Activated CD4-positive, alpha-beta T cell treated with anti-CD3 and anti-CD28 coated beads, Interleukin-2, amount 50 U/mL, for 4 hours (primary cell): ENCODE data around the gene CCNG2.

ENCODE experiments used
- DNase-seq, 2 experiments: peaks; one replicate each; pipeline ENCODE4 v3.0.0-alpha.2; 2020

The CCNG2 gene

DNA sequence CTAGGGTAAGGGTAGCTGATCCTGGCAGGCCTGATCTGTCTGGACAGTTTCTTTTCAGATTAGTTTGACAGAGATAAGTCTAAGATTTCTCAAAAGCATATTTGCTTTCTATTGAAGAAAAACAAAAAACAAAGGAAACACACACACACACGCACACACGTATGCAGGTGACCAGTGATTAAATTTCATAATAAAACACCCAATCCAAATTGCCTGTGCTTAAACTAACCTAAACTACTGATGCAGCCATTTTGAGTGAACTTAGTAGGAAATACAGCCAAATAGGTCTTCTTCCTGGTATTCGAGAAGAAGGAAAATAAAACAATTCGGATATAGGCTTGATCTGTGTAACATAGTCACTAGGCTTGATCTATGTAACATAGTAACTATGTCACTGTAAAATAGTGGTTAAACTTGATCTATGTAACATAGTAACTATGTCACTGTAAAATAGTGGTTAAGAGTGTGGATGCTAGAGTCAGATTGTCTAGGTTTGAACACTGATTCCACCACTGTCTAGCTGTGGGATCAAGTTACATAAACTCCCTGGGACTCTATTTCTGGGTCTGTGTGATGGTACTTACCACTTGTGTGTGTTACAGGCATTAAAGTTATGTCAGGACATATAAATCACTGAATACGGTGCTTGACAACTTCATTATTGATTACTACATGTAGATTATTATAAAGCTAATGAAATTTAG is 9.8 kb upstream of the CCNG2 start:
- DNase-seq: no peak

- DNase-seq: no peak
Observed at GRCh38 chr4:77148078-77148477, 8.9 kb upstream of the CCNG2 start.

DNA sequence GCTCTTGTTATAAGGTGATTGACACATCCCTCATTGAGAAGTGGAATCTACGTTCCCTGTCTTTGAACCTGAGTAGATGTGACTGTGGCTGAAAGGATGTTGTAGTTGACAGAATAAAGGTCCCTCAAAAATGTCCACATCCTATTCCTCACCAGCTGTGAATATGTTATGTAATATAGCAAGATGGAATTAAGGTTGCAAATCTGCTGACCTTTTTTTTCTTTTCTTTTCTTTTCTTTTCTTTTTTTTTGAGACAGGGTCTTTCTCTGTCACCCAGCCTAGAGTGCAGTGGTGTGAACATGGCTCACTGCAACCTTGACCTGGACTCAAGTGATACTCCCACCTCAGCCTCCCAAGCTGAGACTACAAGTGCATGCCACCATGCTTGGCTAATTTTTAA is 7.2 kb upstream of the CCNG2 start:
- DNase-seq: no peak

DNA sequence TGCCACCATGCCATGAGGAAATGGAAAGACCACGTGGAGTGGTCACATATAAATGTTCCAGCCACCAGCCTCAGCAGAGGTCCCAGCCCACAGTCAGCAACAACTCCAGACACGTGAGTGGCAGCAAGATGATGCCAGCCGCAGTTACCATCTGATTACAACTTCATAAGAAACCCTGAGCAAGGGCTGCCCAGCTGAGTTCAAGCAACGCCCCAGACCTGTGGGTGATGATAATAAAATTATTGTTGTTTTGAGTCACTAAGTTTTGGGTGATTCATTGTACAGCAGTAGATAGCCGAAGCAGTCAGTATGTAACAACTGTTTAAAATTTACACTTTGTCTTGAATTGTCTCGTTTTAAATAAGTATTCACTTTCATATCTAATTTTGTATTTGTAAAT is 5.8 kb upstream of the CCNG2 start:
- DNase-seq: no peak

GRCh38 chr4:77152421-77152820 is 4.6 kb upstream of the CCNG2 start:
- DNase-seq: no peak

DNA sequence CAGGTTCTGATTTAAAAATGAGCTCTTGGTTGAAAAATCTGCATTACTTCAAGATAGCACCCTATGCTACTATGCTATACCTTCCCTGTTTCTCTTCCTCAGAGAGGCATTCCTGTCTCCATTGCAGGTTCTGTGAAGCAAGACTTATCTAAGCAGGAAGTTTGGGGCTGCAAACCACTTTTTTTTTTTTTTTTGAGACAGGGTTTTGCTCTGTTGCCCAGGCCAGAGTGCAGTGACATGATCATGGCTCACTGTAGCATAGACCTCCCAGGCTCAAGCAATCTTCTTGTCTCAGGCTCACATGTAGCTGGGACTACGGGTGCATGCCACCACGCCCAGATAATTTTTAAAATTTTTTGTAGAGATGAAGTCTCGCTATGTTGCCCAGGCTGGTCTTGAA is 4.0 kb upstream of the CCNG2 start:
- DNase-seq: no peak

GRCh38 chr4:77154065-77154464 is 2.9 kb upstream of the CCNG2 start:
- no peak for DNase-seq

DNA sequence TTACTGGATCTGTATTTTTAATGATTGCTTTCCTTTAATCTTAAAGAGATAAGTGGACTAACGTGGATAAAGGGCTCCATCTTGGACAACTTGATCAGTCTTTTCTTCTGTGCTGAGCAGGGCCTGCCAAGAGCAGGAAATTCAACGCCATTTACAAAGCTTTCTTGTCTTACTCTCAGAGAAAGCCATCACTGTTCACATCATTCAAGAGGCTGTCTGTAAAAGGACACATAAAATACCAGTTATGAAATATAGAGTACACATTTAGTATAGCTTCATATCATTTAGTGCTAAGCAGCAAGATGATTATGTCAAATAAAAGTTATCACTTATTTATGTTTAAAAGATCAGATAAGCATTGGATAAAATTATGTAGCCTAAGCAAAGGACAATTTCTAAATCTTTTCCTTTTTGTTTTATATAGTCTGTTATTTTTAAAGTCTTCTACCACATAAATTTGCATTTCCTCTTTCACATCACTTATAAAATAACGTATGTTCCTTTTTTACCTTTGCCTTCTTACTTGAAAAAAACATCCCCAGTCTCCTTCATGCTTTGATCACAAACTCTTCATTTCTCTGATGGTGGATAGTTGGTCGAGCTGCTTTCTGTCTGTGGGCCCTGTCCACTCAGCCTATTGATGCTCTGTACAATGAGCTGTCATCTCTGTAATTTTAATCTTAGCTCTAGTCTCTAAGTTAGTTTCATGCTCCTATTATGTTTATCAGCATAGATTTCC is 2.1 kb upstream of the CCNG2 start:
- no peak for DNase-seq

DNA sequence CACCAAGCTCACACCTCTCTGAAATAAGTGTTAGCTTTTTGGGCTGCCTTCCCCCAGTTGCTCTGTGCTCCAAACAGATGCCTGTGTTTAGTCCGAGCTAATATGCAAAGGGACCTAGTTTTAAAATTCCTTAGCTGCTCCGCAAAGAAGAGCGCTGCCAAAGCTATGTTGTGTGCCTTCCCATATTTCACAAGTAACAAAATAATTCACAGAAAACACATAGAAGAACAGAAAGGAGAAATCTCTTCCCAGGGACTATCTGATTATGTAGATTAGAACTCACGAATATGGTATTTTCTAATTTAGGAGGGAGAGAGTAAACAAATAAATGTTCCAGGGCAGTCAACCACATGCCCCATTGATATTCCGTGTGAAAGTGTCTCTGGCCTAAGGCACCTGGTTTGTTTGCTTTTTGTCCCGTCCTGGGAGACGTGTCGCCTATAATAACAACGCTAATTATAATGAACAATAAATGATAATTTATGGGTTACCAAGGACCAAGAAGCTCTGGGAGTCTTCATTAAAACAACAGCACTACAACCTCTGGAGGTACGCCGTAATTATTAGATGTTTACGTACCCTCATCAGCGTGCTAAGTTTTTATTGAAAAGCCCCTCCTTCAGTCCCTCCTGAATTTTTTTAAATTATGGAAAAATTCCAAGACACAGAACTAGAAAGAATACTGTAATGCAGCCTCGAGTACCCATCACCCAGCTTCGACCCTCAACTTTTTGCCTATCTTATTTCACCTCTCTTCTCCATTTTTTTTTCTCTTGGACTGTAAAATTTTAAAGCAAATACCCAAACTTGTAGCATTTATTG is 1.2 kb upstream of the CCNG2 start:
- DNase-seq: no peak

DNA sequence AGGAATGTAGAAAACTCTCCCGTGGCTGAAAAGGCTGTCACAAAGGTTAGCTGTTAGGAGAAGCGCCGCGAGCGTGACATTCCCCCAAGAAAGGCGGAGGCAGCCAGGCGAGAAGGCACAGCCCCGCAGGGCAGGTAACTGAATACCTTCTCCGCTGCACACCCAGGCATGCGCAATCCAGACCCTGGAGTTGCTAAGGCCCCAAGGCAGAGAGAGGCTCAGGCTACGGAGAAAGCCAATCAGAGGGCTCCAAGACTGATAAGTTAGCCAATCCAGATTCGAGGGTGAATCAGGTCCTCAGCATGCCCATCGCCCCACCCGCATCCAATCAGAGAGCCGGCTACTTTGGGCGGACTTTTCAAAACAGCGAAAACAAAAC is 485 bp upstream of the CCNG2 start:
- peak; percentile 95 to 96 for DNase-seq

GRCh38 chr4:77157859-77158486 is 966 bp downstream of the CCNG2 start:
- peak; percentile 45 to 48 for DNase-seq

GRCh38 chr4:77158487-77158861 is 1.5 kb downstream of the CCNG2 start:
- peak; percentile 3 to 10 for DNase-seq

- no peak for DNase-seq
Observed at GRCh38 chr4:77159806-77160205, 2.8 kb downstream of the CCNG2 start.

- DNase-seq: no peak
Observed at GRCh38 chr4:77163641-77164040, 6.6 kb downstream of the CCNG2 start.

DNA sequence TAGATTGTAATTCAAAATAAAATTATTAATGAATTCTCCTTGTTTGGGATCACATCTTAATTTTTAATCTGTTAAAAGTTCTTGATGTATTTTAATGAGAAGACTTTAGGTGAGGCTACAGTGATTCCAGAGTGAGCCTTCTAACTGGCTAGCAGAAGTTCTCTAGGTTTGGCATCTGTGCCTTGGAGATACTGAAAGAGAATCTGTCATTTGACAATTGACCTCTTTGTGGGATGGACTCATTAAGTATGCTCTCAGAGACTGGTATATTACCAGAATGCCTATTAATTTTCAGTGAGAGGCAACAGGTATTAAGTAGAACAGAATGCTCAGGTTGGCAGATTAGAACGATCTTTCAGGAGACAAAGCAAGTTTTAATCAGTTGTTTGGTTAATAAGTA is 10.2 kb downstream of the CCNG2 start:
- no peak for DNase-seq

GRCh38 chr4:77167866-77168265 is 10.9 kb downstream of the CCNG2 start:
- no peak for DNase-seq

GRCh38 chr4:77169481-77169880 is 12.5 kb downstream of the CCNG2 start:
- no peak for DNase-seq

GRCh38 chr4:77170926-77171325 is 13.9 kb downstream of the CCNG2 start:
- DNase-seq: no peak

- DNase-seq: no peak
Observed at GRCh38 chr4:77172336-77172735, 15.3 kb downstream of the CCNG2 start.

GRCh38 chr4:77174426-77174825 is 17.4 kb downstream of the CCNG2 start:
- no peak for DNase-seq

GRCh38 chr4:77175201-77175611 is 18.2 kb downstream of the CCNG2 start:
- no peak for DNase-seq

- no peak for DNase-seq
Observed at GRCh38 chr4:77176640-77177039, 19.6 kb downstream of the CCNG2 start.

- no peak for DNase-seq
Observed at GRCh38 chr4:77177199-77177598, 20.2 kb downstream of the CCNG2 start.
